Measurements from ENCODE around the gene ZNF444. TPM values are rescaled to one million over a fixed set of nuclear protein-coding genes. Genes with fewer than 3 reads are reported as not detected.

ZNF444 gene
- total RNA-seq, 1 donor, result 14.2 TPM

GRCh38 chr19:56118666-56119581, 22.2 kb upstream of the ZNF444 start:
- DNase-seq (ENCODE audit: low read depth), result no peak
- peak overlapping the region; percentile 79 for H3K4me3 ChIP-seq (ENCODE audit: low read depth, low read length)
- TF ChIP-seq CTCF (IDR thresholded peaks at IDR 0.05; ENCODE audit: insufficient read depth, low read depth, low read length), result no peak

GRCh38 chr19:56119582-56119978, 21.5 kb upstream of the ZNF444 start:
- no peak for TF ChIP-seq CTCF (IDR thresholded peaks at IDR 0.05; ENCODE audit: insufficient read depth, low read depth, low read length)
- peak overlapping the region; percentile 79 for H3K4me3 ChIP-seq (ENCODE audit: low read depth, low read length)
- peak; percentile 58 for DNase-seq (ENCODE audit: low read depth)

DNA sequence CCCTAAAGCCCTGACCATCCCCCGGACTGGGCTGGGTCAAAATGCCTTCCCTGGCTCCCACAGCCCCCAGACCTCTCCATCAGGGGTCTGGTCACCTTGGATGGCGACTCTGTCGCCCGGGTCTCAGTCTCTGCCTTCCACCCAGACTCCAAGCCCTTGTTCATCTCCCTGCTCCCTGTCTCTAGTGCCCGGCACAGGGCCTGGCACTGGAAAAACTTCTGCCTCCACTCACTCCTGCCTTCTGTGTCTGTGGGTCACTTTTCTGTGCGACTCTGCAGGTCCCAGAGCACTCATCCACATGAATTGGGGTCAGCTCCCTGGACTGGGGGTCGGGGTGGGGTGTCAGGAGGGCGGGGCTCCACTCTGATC, 21.1 kb upstream of the ZNF444 start:
- no peak for TF ChIP-seq CTCF (IDR thresholded peaks at IDR 0.05; ENCODE audit: insufficient read depth, low read depth, low read length)
- peak overlapping the region; percentile 79 for H3K4me3 ChIP-seq (ENCODE audit: low read depth, low read length)
- DNase-seq (ENCODE audit: low read depth), result no peak

DNA sequence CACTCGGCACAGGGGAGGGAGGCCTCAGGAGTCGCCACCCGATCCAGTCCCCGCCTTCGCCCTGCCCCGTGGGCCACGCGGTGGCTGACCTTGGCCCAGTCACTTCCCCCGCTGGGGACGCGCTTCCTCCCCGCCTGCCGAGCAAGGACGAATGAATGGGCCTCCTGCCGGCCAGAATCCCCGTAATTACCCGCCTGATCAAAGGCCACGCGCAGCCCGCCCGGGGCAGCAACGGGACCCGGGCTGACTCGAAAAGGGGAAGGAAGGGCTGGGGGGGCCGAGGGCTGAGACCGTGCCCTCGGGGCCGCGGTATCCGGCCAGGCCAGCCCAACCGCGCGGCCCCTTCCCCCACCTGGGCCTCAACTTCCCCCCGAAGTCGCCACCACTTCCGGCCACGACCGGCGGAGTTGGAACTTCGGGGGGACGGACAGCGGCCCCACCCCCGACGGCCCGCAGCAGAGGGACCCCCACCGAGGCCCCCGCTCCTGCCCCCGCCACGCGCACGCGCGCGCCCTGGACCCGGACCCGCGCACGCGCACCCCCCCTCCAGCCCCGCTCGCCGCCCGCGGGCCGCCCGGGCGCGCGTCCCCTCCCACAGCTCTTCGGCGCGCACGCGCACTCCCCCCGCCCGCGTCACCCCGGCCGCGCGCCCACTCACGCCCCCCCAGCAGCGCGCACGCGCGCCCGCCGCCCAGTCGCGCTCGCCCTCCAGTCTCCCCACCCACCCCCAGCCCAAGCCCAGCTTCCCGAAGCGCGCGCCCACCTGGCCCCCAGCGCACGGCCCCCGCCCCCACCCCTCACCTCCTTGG, 20.5 kb upstream of the ZNF444 start:
- DNase-seq (ENCODE audit: low read depth), result peak; percentile 69
- TF ChIP-seq CTCF (IDR thresholded peaks at IDR 0.05; ENCODE audit: insufficient read depth, low read depth, low read length), result no peak
- peak overlapping the region; percentile 79 for H3K4me3 ChIP-seq (ENCODE audit: low read depth, low read length)

GRCh38 chr19:56121180-56122167, 19.6 kb upstream of the ZNF444 start, which contains the start of gene ZNF787:
ZNF787 (minus strand) TSS chr19:56121295; CDS start chr19:56103217, 18,078 bp downstream.
- peak; percentile 98 for DNase-seq (ENCODE audit: low read depth)
- peak within 1 kb of the TSS; percentile 79 for H3K4me3 ChIP-seq (ENCODE audit: low read depth, low read length)
- TF ChIP-seq CTCF (IDR thresholded peaks at IDR 0.05; ENCODE audit: insufficient read depth, low read depth, low read length), result no peak

Measured in fibroblast of villous mesenchyme (primary cell).